Omental fat pad (tissue), 4 donors: ENCODE measurements around the gene LCE3D. TPM values are rescaled to one million over a fixed set of nuclear protein-coding genes. Genes with fewer than 3 reads are reported as not detected.

Source experiments
- ATAC-seq: fragments of 150-250 bp; one replicate; pipeline ENCODE4 v1.9.1; 2016; ENCODE audit warnings: mild to moderate bottlenecking, moderate library complexity; ENCODE audit not compliant: low FRiP score
- DNase-seq: peaks from one replicate; pipeline ENCODE4 v3.0.0-alpha.2; 2019; ENCODE audit warnings: low spot score
- small RNA-seq: library from RNA; depleted of rRNA; stranded (forward); fragments of <200 nt; gene quantifications from one replicate; pipeline ENCODE3, GENCODE V24; 2016
- total RNA-seq, 4 donors: library from RNA; depleted of rRNA; stranded (reverse); fragments of >200 nt; gene quantifications; one replicate each; pipeline ENCODE4 v1.1.0, GENCODE V29; 2016
- TF ChIP-seq, protein P1 (sequence below), 3 donors: fragments of 450-650 bp; IDR thresholded peaks; one replicate each; pipeline ENCODE4 v1.5.1; 2016 to 2017; ENCODE audit warnings: antibody characterized with exemption in 3 of 3, mild to moderate bottlenecking in 3 of 3, moderate library complexity in 2 of 3

LCE3D gene
- total RNA-seq, 4 donors from 2014 or later: not detected

- ATAC-seq (no peak), DNase-seq (no peak)
- TF ChIP-seq, protein P1, sequence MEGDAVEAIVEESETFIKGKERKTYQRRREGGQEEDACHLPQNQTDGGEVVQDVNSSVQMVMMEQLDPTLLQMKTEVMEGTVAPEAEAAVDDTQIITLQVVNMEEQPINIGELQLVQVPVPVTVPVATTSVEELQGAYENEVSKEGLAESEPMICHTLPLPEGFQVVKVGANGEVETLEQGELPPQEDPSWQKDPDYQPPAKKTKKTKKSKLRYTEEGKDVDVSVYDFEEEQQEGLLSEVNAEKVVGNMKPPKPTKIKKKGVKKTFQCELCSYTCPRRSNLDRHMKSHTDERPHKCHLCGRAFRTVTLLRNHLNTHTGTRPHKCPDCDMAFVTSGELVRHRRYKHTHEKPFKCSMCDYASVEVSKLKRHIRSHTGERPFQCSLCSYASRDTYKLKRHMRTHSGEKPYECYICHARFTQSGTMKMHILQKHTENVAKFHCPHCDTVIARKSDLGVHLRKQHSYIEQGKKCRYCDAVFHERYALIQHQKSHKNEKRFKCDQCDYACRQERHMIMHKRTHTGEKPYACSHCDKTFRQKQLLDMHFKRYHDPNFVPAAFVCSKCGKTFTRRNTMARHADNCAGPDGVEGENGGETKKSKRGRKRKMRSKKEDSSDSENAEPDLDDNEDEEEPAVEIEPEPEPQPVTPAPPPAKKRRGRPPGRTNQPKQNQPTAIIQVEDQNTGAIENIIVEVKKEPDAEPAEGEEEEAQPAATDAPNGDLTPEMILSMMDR (IDR thresholded peaks at IDR 0.05): no peak
Observed at GRCh38 chr1:152533327-152533938, 46.9 kb downstream of the LCE3D start.

Small RNA genes lying within 50 kb of the gene (small RNA-seq; reads per million reads assigned to genes)
- gene LCE3A (not detected), gene LCE3B (not detected)

Other genes with a start within 250 kb of the LCE3D start
- not detected for gene FLG2, start 220.5 kb downstream of the LCE3D start, total RNA-seq
- not detected for gene CRNN, start 166.3 kb downstream of the LCE3D start, total RNA-seq
- not detected for gene LCE5A, start 69.7 kb downstream of the LCE3D start, total RNA-seq
- gene CRCT1, start 66.0 kb downstream of the LCE3D start, total RNA-seq: not detected
- gene LCE3E, start 13.7 kb downstream of the LCE3D start, total RNA-seq: not detected
- not detected for gene LCE3C, start 19.7 kb upstream of the LCE3D start, total RNA-seq
- gene LCE3B, start 33.3 kb upstream of the LCE3D start, total RNA-seq: not detected
- not detected for gene LCE3A, start 42.6 kb upstream of the LCE3D start, total RNA-seq
- not detected for gene LCE2D, start 82.9 kb upstream of the LCE3D start, total RNA-seq
- gene LCE2C, start 94.8 kb upstream of the LCE3D start, total RNA-seq: not detected
- gene LCE2B, start 105.6 kb upstream of the LCE3D start, total RNA-seq: not detected
- not detected for gene LCE2A, start 117.8 kb upstream of the LCE3D start, total RNA-seq
- not detected for gene LCE4A, start 127.6 kb upstream of the LCE3D start, total RNA-seq
- not detected for gene KPRP, start 177.5 kb upstream of the LCE3D start, total RNA-seq
- not detected for gene LCE1F, start 194.6 kb upstream of the LCE3D start, total RNA-seq
- not detected for gene LCE1E, start 205.7 kb upstream of the LCE3D start, total RNA-seq
- not detected for gene LCE1D, start 216.2 kb upstream of the LCE3D start, total RNA-seq
- gene LCE1C, start 226.1 kb upstream of the LCE3D start, total RNA-seq: not detected
- not detected for gene LCE1B, start 231.5 kb upstream of the LCE3D start, total RNA-seq
- not detected for gene LCE1A, start 247.0 kb upstream of the LCE3D start, total RNA-seq